GM19468 (cell line): ENCODE measurements around the gene STK24.

Experiments
- ATAC-seq: cut with Tn5 transposase; IDR thresholded peaks from one replicate; pipeline ENCODE4 v1.9.1; 2021; ENCODE audit warnings: mild to moderate bottlenecking, moderate library complexity, moderate number of reproducible peaks; ENCODE audit not compliant: unreplicated experiment; ENCODE audit errors: extremely low read depth

The STK24 gene

GRCh38 chr13:98557937-98558792, 18.7 kb downstream of the STK24 start:
- ATAC-seq, result no peak

GRCh38 chr13:98556968-98557631, 19.8 kb downstream of the STK24 start:
- no peak for ATAC-seq

GRCh38 chr13:98556142-98556816, 20.6 kb downstream of the STK24 start:
- no peak for ATAC-seq

DNA sequence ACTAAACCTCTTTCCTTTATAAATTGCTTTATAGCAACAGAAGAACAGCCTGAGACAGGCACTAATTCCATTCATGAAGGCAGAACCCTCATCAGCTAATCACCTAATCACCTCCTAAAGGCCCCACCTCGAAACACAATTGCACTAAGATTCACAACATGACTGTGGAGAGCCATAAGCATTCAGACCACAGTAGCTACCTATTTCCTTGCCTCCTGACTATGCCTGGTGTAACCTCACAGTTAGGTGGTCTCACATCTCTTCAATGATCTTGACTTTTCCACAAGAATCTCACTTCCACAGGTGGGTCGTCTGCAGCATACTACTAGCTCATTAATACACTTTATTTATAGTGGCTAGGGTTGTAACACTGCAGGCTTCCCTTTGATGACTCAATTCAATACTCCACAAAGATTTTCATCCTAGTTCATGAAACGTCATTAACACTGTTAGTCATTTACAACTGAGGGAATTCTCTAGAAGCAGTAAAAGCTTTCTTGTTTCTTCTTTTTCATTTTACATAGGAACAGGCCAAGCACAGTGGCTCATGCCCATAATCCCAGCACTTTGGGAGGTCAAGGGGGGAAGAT, 27.1 kb downstream of the STK24 start:
- no peak for ATAC-seq

GRCh38 chr13:98549006-98549727, 27.7 kb downstream of the STK24 start:
- no peak for ATAC-seq

DNA sequence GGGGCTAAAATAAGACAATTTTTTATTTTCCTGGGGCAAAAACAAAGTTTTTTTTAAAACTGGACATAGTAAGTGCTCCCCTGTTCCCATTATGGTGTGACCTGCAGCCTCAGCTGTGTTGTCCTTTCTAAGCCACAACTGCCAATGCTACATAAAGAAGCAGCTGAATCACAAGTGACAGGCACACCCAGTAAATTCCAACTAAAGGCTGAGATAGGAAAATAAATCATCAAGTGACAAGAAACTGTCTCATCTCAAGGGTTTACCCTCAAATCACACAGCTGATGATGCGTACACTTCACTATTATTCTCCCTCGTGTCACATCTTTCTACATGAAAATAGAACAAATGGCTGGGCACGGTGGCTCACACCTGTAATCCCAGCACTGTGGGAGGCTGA, 28.7 kb downstream of the STK24 start:
- no peak for ATAC-seq

DNA sequence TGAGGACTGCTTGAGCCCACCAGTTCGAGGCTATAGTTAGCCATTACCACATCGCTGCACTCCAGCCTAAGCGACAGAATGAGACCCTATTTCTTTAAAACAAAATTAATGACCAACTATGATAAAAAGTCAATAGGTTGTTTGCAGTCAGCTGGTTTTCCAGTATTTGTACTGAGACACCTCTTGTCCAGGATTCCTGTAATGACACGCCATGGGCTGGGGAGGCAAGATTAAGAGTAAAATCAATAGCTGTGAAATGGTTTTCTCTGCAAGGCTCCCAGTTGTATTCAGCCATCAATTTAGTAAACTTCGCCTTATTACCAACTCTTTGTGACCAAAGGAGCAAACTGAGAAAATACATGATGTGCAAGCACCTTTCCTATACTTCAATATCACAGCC, 29.5 kb downstream of the STK24 start:
- ATAC-seq, result no peak

GRCh38 chr13:98546402-98546801, 30.5 kb downstream of the STK24 start:
- ATAC-seq, result no peak

DNA sequence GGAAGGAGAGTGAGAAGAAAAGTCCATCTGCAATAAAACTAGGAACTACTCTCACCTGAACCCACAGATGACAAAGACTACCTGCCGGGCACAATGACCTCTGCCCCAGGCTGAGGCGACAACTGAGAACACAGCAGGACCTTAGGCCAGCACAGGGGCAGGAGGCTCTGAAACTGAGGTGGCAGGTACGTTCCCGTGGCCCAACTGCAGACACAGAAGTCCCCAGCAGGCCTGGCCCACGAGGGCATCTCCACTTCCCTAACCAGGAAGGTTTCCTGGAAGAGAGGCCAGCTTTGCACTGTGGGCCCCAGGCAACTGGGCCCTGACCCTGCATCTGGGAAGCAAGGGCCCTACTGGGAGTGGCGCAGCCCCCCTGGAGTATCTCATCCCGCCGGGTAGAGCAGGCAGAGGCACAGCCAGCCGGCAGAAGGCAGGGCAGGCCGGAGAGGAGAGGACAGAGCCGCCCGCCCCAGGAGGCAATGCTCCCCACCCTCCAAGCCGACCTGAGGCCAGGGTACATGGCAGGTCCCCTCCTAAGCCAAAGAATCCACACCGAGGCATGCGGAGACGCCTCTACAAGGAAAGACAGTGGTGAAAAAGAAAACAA, 32.7 kb downstream of the STK24 start:
- ATAC-seq, result no peak

DNA sequence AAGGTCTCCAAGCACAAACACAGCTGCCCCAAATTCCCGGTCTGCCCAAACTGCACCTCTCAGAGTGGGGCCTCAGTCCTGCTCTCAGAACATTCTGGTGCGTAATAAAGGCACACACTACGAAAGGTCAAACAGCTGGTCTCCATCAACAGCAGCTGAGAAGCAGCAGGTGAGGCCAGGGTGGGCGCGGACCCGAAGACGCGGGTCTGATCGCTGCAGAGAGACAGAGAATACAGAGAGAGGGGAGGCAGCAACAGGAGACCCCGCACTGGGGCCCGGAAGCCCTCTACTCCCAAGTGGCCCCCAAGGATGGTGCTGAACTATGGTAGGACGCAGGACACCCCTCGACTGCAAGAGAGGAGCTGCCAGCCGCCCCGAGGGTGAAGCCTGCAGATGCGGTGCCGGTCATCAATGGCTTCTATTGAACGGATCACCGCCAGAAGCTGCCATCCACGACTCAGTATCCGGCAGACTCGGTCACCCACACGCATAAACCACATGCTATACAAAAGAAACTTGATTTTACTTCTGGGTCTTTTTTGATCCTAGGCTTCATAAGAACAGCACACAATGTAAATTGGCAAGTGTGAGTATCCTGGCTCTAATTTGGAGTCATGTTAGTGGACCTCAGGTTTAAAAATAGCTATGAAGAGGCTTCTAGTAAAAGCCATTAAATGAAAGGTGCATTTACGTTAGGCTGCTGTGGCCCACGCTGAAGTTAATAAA, 33.4 kb downstream of the STK24 start:
- no peak for ATAC-seq

DNA sequence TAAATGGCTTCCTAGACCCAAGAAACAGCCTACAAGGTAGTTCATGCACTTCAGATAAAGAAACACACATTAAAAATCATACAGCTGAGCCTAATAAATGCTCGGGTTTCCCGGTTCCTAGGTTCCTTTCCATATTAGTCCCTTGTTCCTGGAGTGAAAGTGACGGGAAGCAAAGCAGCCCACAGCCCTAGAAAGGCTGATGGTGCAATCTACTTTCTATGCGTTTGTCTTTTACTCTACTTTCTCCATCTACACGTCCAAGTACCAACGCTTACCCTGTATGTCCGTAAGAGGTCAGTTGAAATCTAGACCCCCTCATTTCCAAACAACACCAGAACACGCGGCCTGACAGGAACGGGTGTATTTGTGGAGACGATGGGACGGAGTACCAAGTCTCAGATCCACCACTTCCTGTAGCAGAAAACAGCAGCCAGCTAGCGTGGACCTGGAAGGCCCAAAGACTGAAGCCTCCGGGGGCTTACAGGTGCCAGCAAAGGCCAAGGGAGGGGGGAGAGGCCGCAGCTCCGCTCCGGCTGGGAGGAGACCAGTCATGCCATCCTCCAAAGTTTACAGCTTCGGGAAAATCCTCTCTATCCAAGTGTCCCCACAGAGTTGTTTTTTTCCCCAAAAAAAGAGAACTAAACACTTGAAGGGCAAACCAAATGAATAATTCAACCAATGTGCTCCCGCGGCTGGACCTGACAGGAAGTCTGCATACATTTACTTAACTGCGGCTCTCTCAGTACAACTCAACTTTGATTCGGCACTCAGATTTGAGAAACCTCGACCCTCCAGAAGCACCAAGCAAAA, 34.1 kb downstream of the STK24 start:
- ATAC-seq, result no peak

- no peak for ATAC-seq
These were observed 35.2 kb downstream of the STK24 start for GRCh38 chr13:98541701-98542203.

- no peak for ATAC-seq
These were observed 35.7 kb downstream of the STK24 start for GRCh38 chr13:98541191-98541590.

- no peak for ATAC-seq
These were observed 36.4 kb downstream of the STK24 start for GRCh38 chr13:98540476-98540875.

- no peak for ATAC-seq
These were observed 37.2 kb downstream of the STK24 start for GRCh38 chr13:98539666-98540065.

GRCh38 chr13:98538876-98539275, 38.0 kb downstream of the STK24 start:
- ATAC-seq, result no peak

- ATAC-seq, result no peak
These were observed 39.2 kb downstream of the STK24 start for GRCh38 chr13:98537740-98538139.

- no peak for ATAC-seq
These were observed 39.6 kb downstream of the STK24 start for GRCh38 chr13:98537306-98537705.
